Breast epithelium (tissue), 4 donors: Measurements from ENCODE around the gene DLST. TPM values are rescaled to one million over a fixed set of nuclear protein-coding genes. Genes with fewer than 3 reads are reported as not detected.

ENCODE experiments used
- DNase-seq, 2 donors: peaks; one replicate each; pipeline ENCODE4 v3.0.0-alpha.2; 2019; ENCODE audit warnings: low spot score in 2 of 2
- H3K27ac ChIP-seq, 2 donors: fragments of 200-600 bp; sonication (generic) in 1 of 2; one replicate each; pipeline ENCODE4 v1.5.1; 2016 to 2019; ENCODE audit warnings: mild to moderate bottlenecking in 1 of 2
- H3K27me3 ChIP-seq, 2 donors: fragments of 200-600 bp; sonication (generic) in 1 of 2; one replicate each; pipeline versions ENCODE4 v1.5.1 to v1.6.0; 2017 to 2019; ENCODE audit warnings: control low read depth in 1 of 2, mild to moderate bottlenecking in 1 of 2
- H3K36me3 ChIP-seq: fragments of 200-600 bp; one replicate; pipeline ENCODE4 v1.5.1; 2019
- H3K4me1 ChIP-seq, 2 donors: fragments of 200-600 bp; sonication (generic); one replicate each; pipeline ENCODE4 v1.5.1; 2016 to 2019; ENCODE audit warnings: control low read depth in 1 of 2
- H3K4me3 ChIP-seq, 3 donors: fragments of 200-600 bp; sonication (generic); 1 replicate in 2 of 3; 2 replicates in 1 of 3; pipeline ENCODE4 v1.5.1; 2016 to 2019; ENCODE audit warnings: mild to moderate bottlenecking in 3 of 3, moderate library complexity in 2 of 3
- H3K9me3 ChIP-seq, 2 donors: fragments of 200-600 bp; sonication (generic) in 1 of 2; one replicate each; pipeline ENCODE4 v1.5.1; 2016 to 2019; ENCODE audit warnings: control low read depth in 1 of 2
- CTCF ChIP-seq, 3 donors: fragments of 450-650 bp; IDR thresholded peaks; one replicate each; pipeline ENCODE4 v1.5.1; 2016 to 2017; ENCODE audit warnings: antibody characterized with exemption in 3 of 3, mild to moderate bottlenecking in 3 of 3, moderate library complexity in 3 of 3
- POLR2A ChIP-seq: fragments of 450-650 bp; IDR thresholded peaks from one replicate; pipeline ENCODE4 v1.6.1; 2016; ENCODE audit warnings: antibody characterized with exemption, mild to moderate bottlenecking, moderate library complexity
- POLR2AphosphoS5 ChIP-seq, 3 donors: sonication (generic); formaldehyde crosslinking; IDR thresholded peaks; one replicate each; pipeline ENCODE4 v1.6.1; 2017; ENCODE audit warnings: antibody characterized with exemption in 3 of 3
- intact Hi-C: fragments of 100-400 bp; cut with DNase I; formaldehyde crosslinking; loops from one replicate; pipeline ENCODE4 v1.15.1; 2023; ENCODE audit warnings: low total_unique reads
- total RNA-seq, 3 donors: library from RNA; depleted of rRNA; stranded (reverse); fragments of >200 nt; gene quantifications; one replicate each; pipeline ENCODE4 v1.1.0, GENCODE V29; 2016

The DLST gene
- total RNA-seq, 3 donors from 2014 or later: 73.4 to 104 (median 76.1) TPM

- Histone ChIP-seq H3K4me3 (no peak overlapping the region), H3K36me3 (no peaks in the 10 kb centered on the region), H3K9me3 (no peaks in the 10 kb centered on the region), H3K4me1 (peaks cover 0 to 2% of the 10 kb centered on the region in 2 donors), H3K27ac (no peak overlapping the region), H3K27me3 (no peaks in the 10 kb centered on the region)
- intact Hi-C loops: loop anchor here (2.0 kb wide), 1 partner anchor 19 kb away; no protein-coding TSS in a partner anchor
- DNase-seq: no peak
- TF ChIP-seq POLR2AphosphoS5 (IDR thresholded peaks at IDR 0.05): no peak
- TF ChIP-seq POLR2A: no peak
- TF ChIP-seq CTCF (IDR thresholded peaks at IDR 0.05): no peak
These were observed 2.1 kb upstream of the DLST start for GRCh38 chr14:74879427-74880182.

- no peak for TF ChIP-seq POLR2A
- no peak for TF ChIP-seq POLR2AphosphoS5 (IDR thresholded peaks at IDR 0.05)
- TF ChIP-seq CTCF (IDR thresholded peaks at IDR 0.05): no peak
- Histone ChIP-seq H3K36me3 (no peaks in the 10 kb centered on the region), H3K4me1 (peaks cover 2 to 5% of the 10 kb centered on the region in 2 donors), H3K27ac (peak overlapping the region; percentile 97), H3K4me3 (peak overlapping the region; percentile 93 to 98 (median 95)), H3K27me3 (no peaks in the 10 kb centered on the region), H3K9me3 (no peaks in the 10 kb centered on the region)
- intact Hi-C loops: no loop called here
- DNase-seq: no peak
These were observed 596 bp downstream of the DLST start for GRCh38 chr14:74882103-74882920.

- intact Hi-C loops: no loop called here
- peak overlapping the region; percentile 81 to 97 for H3K27ac ChIP-seq
- peak overlapping the region in 1 of 3 donors; percentile 10 for H3K4me3 ChIP-seq
- DNase-seq: no peak
- no peaks in the 10 kb centered on the region for H3K36me3 ChIP-seq
- H3K27me3 ChIP-seq: no peaks in the 10 kb centered on the region
- TF ChIP-seq POLR2A: no peak
- TF ChIP-seq POLR2AphosphoS5 (IDR thresholded peaks at IDR 0.05): peak in 1 of 3 donors; percentile 62
- no peaks in the 10 kb centered on the region for H3K9me3 ChIP-seq
- H3K4me1 ChIP-seq: peaks cover 2 to 5% of the 10 kb centered on the region in 2 donors
These were observed 4.3 kb downstream of the DLST start for GRCh38 chr14:74886001-74886400.

- Histone ChIP-seq H3K9me3 (no peaks in the 10 kb centered on the region), H3K36me3 (peaks cover 12% of the 10 kb centered on the region), H3K4me1 (peaks cover 2 to 5% of the 10 kb centered on the region in 2 donors), H3K27me3 (no peaks in the 10 kb centered on the region), H3K4me3 (no peak overlapping the region), H3K27ac (no peak overlapping the region)
- no peak for TF ChIP-seq POLR2AphosphoS5 (IDR thresholded peaks at IDR 0.05)
- no peak for TF ChIP-seq CTCF (IDR thresholded peaks at IDR 0.05)
- TF ChIP-seq POLR2A: no peak
- intact Hi-C loops: no loop called here
- no peak for DNase-seq
These were observed 6.7 kb downstream of the DLST start for GRCh38 chr14:74888164-74889158.

GRCh38 chr14:74890262-74890661 lies 8.5 kb downstream of the DLST start:
- no peaks in the 10 kb centered on the region for H3K27me3 ChIP-seq
- H3K4me3 ChIP-seq: no peak overlapping the region
- peaks cover 18% of the 10 kb centered on the region for H3K36me3 ChIP-seq
- DNase-seq: no peak
- no peak overlapping the region for H3K27ac ChIP-seq
- no peaks in the 10 kb centered on the region for H3K9me3 ChIP-seq
- H3K4me1 ChIP-seq: peaks cover 0 to 5% of the 10 kb centered on the region in 2 donors
- TF ChIP-seq POLR2AphosphoS5 (IDR thresholded peaks at IDR 0.05) (no peak), CTCF (IDR thresholded peaks at IDR 0.05) (no peak), POLR2A (no peak)
- intact Hi-C loops: no loop called here
